Hepatocyte (in vitro differentiated cells): ENCODE measurements around the gene TPRA1.

Experiments used
- EZH2 ChIP-seq: fragments of 200-600 bp; sonication (generic); IDR thresholded peaks from 2 replicates; pipeline ENCODE4 v1.6.1; 2016; ENCODE audit warnings: antibody characterized with exemption, mild to moderate bottlenecking, borderline replicate concordance
- TF ChIP-seq, protein P1 (sequence below): fragments of 200-600 bp; sonication (generic); IDR thresholded peaks from 2 replicates; pipeline ENCODE4 v1.5.1; 2016; ENCODE audit warnings: antibody characterized with exemption, mild to moderate bottlenecking; ENCODE audit not compliant: poor library complexity

- TF ChIP-seq, protein P1, sequence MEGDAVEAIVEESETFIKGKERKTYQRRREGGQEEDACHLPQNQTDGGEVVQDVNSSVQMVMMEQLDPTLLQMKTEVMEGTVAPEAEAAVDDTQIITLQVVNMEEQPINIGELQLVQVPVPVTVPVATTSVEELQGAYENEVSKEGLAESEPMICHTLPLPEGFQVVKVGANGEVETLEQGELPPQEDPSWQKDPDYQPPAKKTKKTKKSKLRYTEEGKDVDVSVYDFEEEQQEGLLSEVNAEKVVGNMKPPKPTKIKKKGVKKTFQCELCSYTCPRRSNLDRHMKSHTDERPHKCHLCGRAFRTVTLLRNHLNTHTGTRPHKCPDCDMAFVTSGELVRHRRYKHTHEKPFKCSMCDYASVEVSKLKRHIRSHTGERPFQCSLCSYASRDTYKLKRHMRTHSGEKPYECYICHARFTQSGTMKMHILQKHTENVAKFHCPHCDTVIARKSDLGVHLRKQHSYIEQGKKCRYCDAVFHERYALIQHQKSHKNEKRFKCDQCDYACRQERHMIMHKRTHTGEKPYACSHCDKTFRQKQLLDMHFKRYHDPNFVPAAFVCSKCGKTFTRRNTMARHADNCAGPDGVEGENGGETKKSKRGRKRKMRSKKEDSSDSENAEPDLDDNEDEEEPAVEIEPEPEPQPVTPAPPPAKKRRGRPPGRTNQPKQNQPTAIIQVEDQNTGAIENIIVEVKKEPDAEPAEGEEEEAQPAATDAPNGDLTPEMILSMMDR, result no peak
- TF ChIP-seq EZH2, result no peak
These were observed 22.9 kb upstream of the TPRA1 start for GRCh38 chr3:127613406-127613805.
